H1 (cell line): Measurements from ENCODE around the gene GNG7. TPM values are rescaled to one million over a fixed set of nuclear protein-coding genes. Genes with fewer than 3 reads are reported as not detected.

Experiments
- CTCF ChIA-PET: fragments of 300-600 bp; sonication (Branson Sonifier 250); formaldehyde crosslinking; loops from one replicate; lab custom pipeline; 2021; ENCODE audit not compliant: partially characterized antibody; lab: Charles Lee
- POLR2A ChIA-PET: fragments of 300-600 bp; sonication (Branson Sonifier 250); formaldehyde crosslinking; loops from one replicate; lab custom pipeline; 2021; ENCODE audit warnings: inconsistent platforms; ENCODE audit not compliant: partially characterized antibody; lab: Charles Lee
- DNase-seq, 2 experiments: peaks; one replicate each; pipeline versions ENCODE4 v3.0.0 to v3.0.0-alpha.2; 2010 to 2022; ENCODE audit warnings: low spot score in 2 of 2, low read depth in 1 of 2, mixed read lengths in 1 of 2
- FAIRE-seq: peaks from 2 replicates; lab custom pipeline; 2011; peaks lifted over from hg19 to GRCh38; lab: Jason Lieb, UNC
- H2AFZ ChIP-seq: 2 replicates; pipeline ENCODE4 v1.8.1; 2012; ENCODE audit warnings: low read length, inconsistent platforms
- H2AK5ac ChIP-seq: 2 replicates; pipeline ENCODE4 v1.6.1; 2013; ENCODE audit warnings: low read depth, low read length
- H2BK120ac ChIP-seq: replicated peaks from 2 replicates; pipeline ENCODE3; 2013; ENCODE audit warnings: low read depth, low read length, inconsistent platforms
- H2BK12ac ChIP-seq: 2 replicates; pipeline ENCODE4 v1.6.1; 2013; ENCODE audit warnings: low read depth, low read length
- H2BK15ac ChIP-seq: 2 replicates; pipeline ENCODE4 v1.6.1; 2013; ENCODE audit warnings: low read length
- H2BK20ac ChIP-seq: 2 replicates; pipeline ENCODE4 v1.6.1; 2013; ENCODE audit warnings: low read length
- H2BK5ac ChIP-seq: 2 replicates; pipeline ENCODE4 v1.6.1; 2013; ENCODE audit warnings: low read depth, low read length
- H3K14ac ChIP-seq: 2 replicates; pipeline ENCODE4 v1.6.1; 2013; ENCODE audit warnings: inconsistent platforms; ENCODE audit not compliant: insufficient read length
- H3K18ac ChIP-seq: 2 replicates; pipeline ENCODE4 v1.6.1; 2013; ENCODE audit warnings: low read length; ENCODE audit errors: extremely low read depth
- H3K23ac ChIP-seq: 2 replicates; pipeline ENCODE4 v1.6.1; 2013; ENCODE audit warnings: inconsistent platforms; ENCODE audit not compliant: insufficient read length
- H3K23me2 ChIP-seq: 2 replicates; pipeline ENCODE4 v1.6.1; 2013; ENCODE audit warnings: low read depth, low read length
- H3K27ac ChIP-seq: 2 replicates; pipeline ENCODE4 v1.6.1; 2011; ENCODE audit warnings: low read depth, low read length, inconsistent platforms
- H3K27me3 ChIP-seq, 4 experiments: replicated peaks in 1 of 4; 1 replicate in 1 of 4; 2 replicates in 3 of 4; pipeline versions ENCODE4 v1.6.1 to v1.8.1; 2011 to 2013; ENCODE audit warnings: low read length in 3 of 4, mild to moderate bottlenecking in 3 of 4, inconsistent platforms in 2 of 4, mixed read lengths in 2 of 4, moderate library complexity in 1 of 4; ENCODE audit not compliant: control insufficient read depth in 3 of 4, insufficient read depth in 3 of 4; ENCODE audit errors: extremely low read depth in 1 of 4
- H3K36me3 ChIP-seq, 4 experiments: 2 replicates each; pipeline versions ENCODE4 v1.6.1 to v1.8.1; 2011 to 2013; ENCODE audit warnings: mild to moderate bottlenecking in 4 of 4, low read length in 3 of 4, moderate library complexity in 2 of 4, control low read depth in 1 of 4, inconsistent platforms in 1 of 4; ENCODE audit not compliant: insufficient read depth in 4 of 4, control insufficient read depth in 2 of 4
- H3K4ac ChIP-seq: replicated peaks from 2 replicates; pipeline ENCODE3; 2013; ENCODE audit warnings: low read length, low read depth, mixed read lengths, inconsistent platforms; ENCODE audit not compliant: insufficient read length
- H3K4me1 ChIP-seq, 4 experiments: replicated peaks in 1 of 4; 1 replicate in 1 of 4; 2 replicates in 3 of 4; pipeline versions ENCODE4 v1.6.1 to v1.8.1; 2011 to 2013; ENCODE audit warnings: low read length in 3 of 4, inconsistent platforms in 2 of 4, mixed read lengths in 1 of 4; ENCODE audit not compliant: insufficient read depth in 4 of 4, control insufficient read depth in 3 of 4
- H3K4me2 ChIP-seq, 2 experiments: 2 replicates each; pipeline versions ENCODE4 v1.6.1 to v1.8.1; 2011 to 2013; ENCODE audit warnings: low read depth in 2 of 2, low read length in 2 of 2, control low read depth in 1 of 2, inconsistent platforms in 1 of 2, mild to moderate bottlenecking in 1 of 2; ENCODE audit not compliant: insufficient read depth in 1 of 2
- H3K4me3 ChIP-seq, 4 experiments: fragments of 200-600, 300-600 bp in 1 of 4; sonication (generic), shearing (Covaris generic), sonication (Bioruptor Twin) in 1 of 4; 2 replicates each; pipeline versions ENCODE4 v1.5.1 to v1.8.1; 2011 to 2016; ENCODE audit warnings: low read length in 4 of 4, low read depth in 3 of 4, control low read depth in 2 of 4, inconsistent platforms in 2 of 4, mild to moderate bottlenecking in 2 of 4, mixed read lengths in 1 of 4, moderate library complexity in 1 of 4; ENCODE audit not compliant: insufficient read depth in 2 of 4; ENCODE audit errors: extremely low read depth in 1 of 4
- H3K56ac ChIP-seq: replicated peaks from 2 replicates; pipeline ENCODE3; 2013; ENCODE audit warnings: low read depth, mild to moderate bottlenecking, mixed read lengths, low read length, inconsistent platforms; ENCODE audit not compliant: insufficient read length
- H3K79me1 ChIP-seq: 2 replicates; pipeline ENCODE4 v1.6.1; 2013; ENCODE audit warnings: low read depth, low read length, control low read depth
- H3K79me2 ChIP-seq, 2 experiments: 2 replicates each; pipeline versions ENCODE4 v1.6.1 to v1.8.1; 2012 to 2013; ENCODE audit warnings: low read length in 2 of 2, mild to moderate bottlenecking in 2 of 2, inconsistent platforms in 1 of 2; ENCODE audit not compliant: insufficient read depth in 2 of 2, control insufficient read depth in 1 of 2
- H3K9ac ChIP-seq, 4 experiments: replicated peaks in 1 of 4; 1 replicate in 1 of 4; 2 replicates in 3 of 4; pipeline versions ENCODE4 v1.6.1 to v1.8.1; 2011 to 2013; ENCODE audit warnings: low read depth in 3 of 4, low read length in 3 of 4, control low read depth in 2 of 4, mild to moderate bottlenecking in 2 of 4, moderate library complexity in 2 of 4, inconsistent platforms in 1 of 4; ENCODE audit errors: extremely low read depth in 1 of 4
- H3K9me3 ChIP-seq, 2 experiments: 2 replicates each; pipeline versions ENCODE4 v1.6.1 to v1.8.1; 2012 to 2013; ENCODE audit warnings: mild to moderate bottlenecking in 2 of 2, moderate library complexity in 2 of 2, control low read depth in 1 of 2, inconsistent platforms in 1 of 2, low read depth in 1 of 2, low read length in 1 of 2, mixed read lengths in 1 of 2; ENCODE audit not compliant: insufficient read depth in 2 of 2
- H4K20me1 ChIP-seq, 2 experiments: replicated peaks in 1 of 2; 2 replicates each; pipeline versions ENCODE3 to v1.8.1; 2011 to 2013; ENCODE audit warnings: inconsistent platforms in 2 of 2, low read length in 2 of 2, mild to moderate bottlenecking in 1 of 2; ENCODE audit not compliant: insufficient read depth in 2 of 2, control insufficient read depth in 1 of 2
- H4K5ac ChIP-seq: 2 replicates; pipeline ENCODE4 v1.6.1; 2013; ENCODE audit warnings: low read length, low read depth, mixed read lengths, inconsistent platforms; ENCODE audit not compliant: insufficient read length
- H4K8ac ChIP-seq: 2 replicates; pipeline ENCODE4 v1.8.0; 2013; ENCODE audit warnings: mild to moderate bottlenecking, moderate library complexity, low read length, inconsistent platforms; ENCODE audit not compliant: insufficient read depth; ENCODE audit errors: extremely low read depth
- H4K91ac ChIP-seq: replicated peaks from 2 replicates; pipeline ENCODE3; 2013; ENCODE audit warnings: low read length, mixed read lengths, inconsistent platforms; ENCODE audit not compliant: insufficient read length
- HDAC6 ChIP-seq: IDR thresholded peaks from one replicate; pipeline ENCODE4 v1.7.1; 2012; ENCODE audit warnings: low read depth, mild to moderate bottlenecking, inconsistent platforms, low read length, moderate library complexity
- WGBS, 2 experiments: shearing (Covaris generic) in 1 of 2; methylation state at CpG; one replicate each; pipeline versions ENCODE4 v1.1.6 to v1.1.7; 2013 to 2015; ENCODE audit warnings: low lambda C conversion rate in 2 of 2, mixed read lengths in 2 of 2, inconsistent platforms in 1 of 2, low coverage in 1 of 2, missing lambda C conversion rate in 1 of 2; ENCODE audit not compliant: insufficient replicate concordance in 2 of 2, insufficient coverage in 1 of 2, insufficient read length in 1 of 2; ENCODE audit errors: extremely low coverage in 1 of 2, missing lambda C conversion rate in 1 of 2; 5-methylcytosine and 5-hydroxymethylcytosine counted together
- polyA plus RNA-seq, 7 experiments: library from polyadenylated mRNA; depleted of rRNA in 3 of 7; stranded (reverse) in 5 of 7; unstranded in 2 of 7; fragments of >200 nt in 5 of 7; fragments of 200-250 nt in 2 of 7; gene quantifications; 1 replicate in 5 of 7; 2 replicates in 1 of 7; 4 replicates in 1 of 7; pipeline versions ENCODE4 v1.2.1 to v1.2.3, GENCODE V29; 2011 to 2013; ENCODE audit warnings: missing spikeins in 2 of 7, mixed read lengths in 2 of 7
- total RNA-seq: library from RNA; stranded (reverse); fragmentation: NEBNext Ultra II Directional; extraction: Animal tissue kit (Norgen Biotek cat#: 25700); gene quantifications from 2 replicates; pipeline ENCODE4 v1.2.1, GENCODE V29; 2021

GNG7 gene
- total and polyA plus RNA-seq, 2 of the 8 experiments (the other 6 are each of a cell fraction or from before 2014, with no cell fraction given), result 2.8 to 7.8 TPM

DNA sequence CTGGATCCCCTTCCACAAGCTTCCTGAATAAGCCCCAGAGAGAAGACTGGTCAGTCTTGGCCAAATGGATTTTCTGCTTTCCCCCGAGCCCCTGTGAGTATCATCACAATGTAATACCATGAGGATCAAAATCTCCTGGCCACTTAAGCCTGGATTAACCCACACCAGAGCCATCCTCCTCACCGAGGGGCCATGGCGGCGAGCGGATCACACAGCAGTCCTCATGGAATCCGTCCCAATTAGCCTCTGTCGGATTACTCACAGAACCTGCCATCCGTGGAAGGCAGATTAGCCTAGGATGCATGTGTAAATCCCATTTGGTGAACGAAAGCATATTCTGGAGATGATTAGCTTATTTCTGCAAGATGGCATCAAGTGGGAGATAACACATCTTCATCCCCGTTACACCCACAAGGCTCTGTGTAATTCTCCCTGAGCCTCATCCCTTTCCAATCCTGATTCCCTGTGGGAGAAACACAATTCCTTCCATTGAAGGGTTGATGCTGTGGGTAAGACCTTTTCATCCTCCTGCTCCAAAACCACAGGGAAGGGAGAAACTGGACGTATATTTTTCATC lies 42.5 kb downstream of the GNG7 start:
- Histone ChIP-seq H3K23ac (no peak overlapping the region), H4K8ac (no peak overlapping the region), H3K56ac (no peak overlapping the region), H3K18ac (no peak overlapping the region), H3K27ac (no peak overlapping the region), H2BK120ac (no peak overlapping the region), H3K14ac (no peak overlapping the region), H3K23me2 (no peaks in the 10 kb centered on the region), H3K79me1 (no peaks in the 10 kb centered on the region), H3K4me2 (no peak overlapping the region), H2BK20ac (no peak overlapping the region), H4K5ac (no peak overlapping the region), H3K9me3 (peaks cover 12 to 14% of the 10 kb centered on the region in 2 experiments), H3K36me3 (no peaks in the 10 kb centered on the region), H3K4ac (no peak overlapping the region), H2BK12ac (no peak overlapping the region), H3K4me3 (no peak overlapping the region), H2AFZ (no peak overlapping the region), H2BK15ac (no peak overlapping the region), H3K79me2 (no peaks in the 10 kb centered on the region), H4K91ac (no peak overlapping the region), H2BK5ac (no peak overlapping the region), H2AK5ac (no peak overlapping the region), H3K27me3 (no peaks in the 10 kb centered on the region; a peak in 1 of 7 replicates), H4K20me1 (no peaks in the 10 kb centered on the region), H3K4me1 (no peaks in the 10 kb centered on the region), H3K9ac (no peak overlapping the region)
- WGBS, 2 experiments, result 85% methylated on average over 11 of the region's 11 CpGs; no CpG with 5 or more reads in 1 of the 2 experiments
- FAIRE-seq, result no peak
- ChIA-PET POLR2A (interaction anchor here (0.6 kb wide), 1 partner anchor 269 kb away, joined by 3 read pairs; no protein-coding TSS in a partner anchor), CTCF (interaction anchor here (1.1 to 7.1 kb wide), 4 partner anchors 11 to 90 kb away, joined by 3 to 43 read pairs (median 8); partner anchors contain the start of gene GNG7)
- no peak for DNase-seq
- TF ChIP-seq HDAC6, result no peak
